HEK293 (cell line): ENCODE measurements around the gene GID4.

Source experiments
- CTCF ChIA-PET: fragments of 350-600 bp; formaldehyde crosslinking; extraction: SDS; loops from one replicate; lab custom pipeline; 2021; ENCODE audit warnings: antibody characterized with exemption; lab: Yijun Ruan, JAX
- POLR2A ChIA-PET: fragments of 300-600 bp; formaldehyde crosslinking; extraction: SDS; loops from one replicate; lab custom pipeline; 2020; ENCODE audit warnings: antibody characterized with exemption, inconsistent platforms; lab: Yijun Ruan, JAX
- H3K27ac ChIP-seq: fragments of 200-500 bp; sonication (Bioruptor generic); 2 replicates; pipeline ENCODE4 v1.5.1; 2014; ENCODE audit warnings: low read depth, low read length, control low read depth, inconsistent platforms; ENCODE audit errors: extremely low read depth
- H3K36me3 ChIP-seq, 2 experiments: fragments of 200-500 bp in 1 of 2; sonication (Bioruptor generic) in 1 of 2; 1 replicate in 1 of 2; 2 replicates in 1 of 2; pipeline ENCODE4 v1.5.1; 2014 to 2017; ENCODE audit warnings: inconsistent platforms in 2 of 2, low read length in 2 of 2; ENCODE audit not compliant: control insufficient read depth in 2 of 2, insufficient read depth in 1 of 2
- H3K4me1 ChIP-seq: fragments of 200-500 bp; sonication (Bioruptor generic); 2 replicates; pipeline ENCODE4 v1.5.1; 2014; ENCODE audit warnings: mild to moderate bottlenecking, low read length, inconsistent platforms; ENCODE audit not compliant: control insufficient read depth, insufficient read depth
- H3K4me3 ChIP-seq: 2 replicates; pipeline ENCODE4 v1.5.1; 2011; ENCODE audit warnings: low read depth, mild to moderate bottlenecking, control low read depth, low read length, moderate library complexity
- H3K9me3 ChIP-seq: fragments of 200-500 bp; sonication (Bioruptor generic); 2 replicates; pipeline ENCODE4 v1.5.1; 2014; ENCODE audit warnings: low read depth, low read length, inconsistent platforms; ENCODE audit not compliant: control insufficient read depth, insufficient read depth
- EGR2 ChIP-seq: fragments of 450-650 bp; formaldehyde crosslinking; IDR thresholded peaks from 2 replicates; pipeline ENCODE4 v1.5.1; 2016; ENCODE audit warnings: low read depth, missing biosample characterization, missing genetic modification characterization
- GFI1B ChIP-seq: fragments of 450-650 bp; formaldehyde crosslinking; IDR thresholded peaks from 2 replicates; pipeline ENCODE4 v1.5.1; 2016; ENCODE audit warnings: missing biosample characterization, missing genetic modification characterization
- GLI2 ChIP-seq: fragments of 450-650 bp; formaldehyde crosslinking; IDR thresholded peaks from 2 replicates; pipeline ENCODE4; 2017; ENCODE audit warnings: missing biosample characterization, missing genetic modification characterization, low read depth, borderline replicate concordance
- HOXC10 ChIP-seq: sonication (generic); formaldehyde crosslinking; IDR thresholded peaks from 2 replicates; pipeline ENCODE4 v1.8.1; 2023; ENCODE audit warnings: mild to moderate bottlenecking, missing genetic modification reagents
- KLF1 ChIP-seq: fragments of 450-650 bp; formaldehyde crosslinking; IDR thresholded peaks from 2 replicates; pipeline ENCODE4 v1.5.1; 2016; ENCODE audit warnings: missing biosample characterization, missing genetic modification characterization
- OSR2 ChIP-seq: fragments of 450-650 bp; formaldehyde crosslinking; IDR thresholded peaks from 2 replicates; pipeline ENCODE4 v1.5.1; 2016; ENCODE audit warnings: missing biosample characterization, missing genetic modification characterization
- SCRT2 ChIP-seq: fragments of 450-650 bp; formaldehyde crosslinking; IDR thresholded peaks from 2 replicates; pipeline ENCODE4 v1.5.1; 2016; ENCODE audit warnings: missing biosample characterization, missing genetic modification characterization
- TRIM28 ChIP-seq: IDR thresholded peaks from 2 replicates; pipeline ENCODE4 v1.6.1; 2011; ENCODE audit warnings: low read length, control low read depth, borderline replicate concordance
- ZBTB48 ChIP-seq: fragments of 450-650 bp; formaldehyde crosslinking; IDR thresholded peaks from 2 replicates; pipeline ENCODE4 v1.5.1; 2016; ENCODE audit warnings: missing biosample characterization, missing genetic modification characterization
- ZBTB7A ChIP-seq: fragments of 450-650 bp; formaldehyde crosslinking; IDR thresholded peaks from 2 replicates; pipeline ENCODE4 v1.5.1; 2016; ENCODE audit warnings: low read depth, missing biosample characterization, missing genetic modification characterization
- ZEB2 ChIP-seq: fragments of 450-650 bp; formaldehyde crosslinking; IDR thresholded peaks from 2 replicates; pipeline ENCODE4 v1.5.1; 2016; ENCODE audit warnings: missing biosample characterization, missing genetic modification characterization
- ZFP37 ChIP-seq: fragments of 450-650 bp; formaldehyde crosslinking; IDR thresholded peaks from 2 replicates; pipeline ENCODE4 v1.5.1; 2016; ENCODE audit warnings: missing biosample characterization, missing genetic modification characterization
- ZNF184 ChIP-seq: fragments of 450-650 bp; IDR thresholded peaks from 2 replicates; pipeline ENCODE4 v1.5.1; 2018; ENCODE audit warnings: missing biosample characterization, mild to moderate bottlenecking, missing genetic modification characterization
- ZNF248 ChIP-seq: fragments of 450-650 bp; formaldehyde crosslinking; IDR thresholded peaks from 2 replicates; pipeline ENCODE4 v1.5.1; 2017; ENCODE audit warnings: missing biosample characterization, missing genetic modification characterization
- ZNF350 ChIP-seq: fragments of 450-650 bp; formaldehyde crosslinking; IDR thresholded peaks from 2 replicates; pipeline ENCODE4 v1.5.0; 2017; ENCODE audit warnings: missing biosample characterization, mild to moderate bottlenecking, missing genetic modification characterization
- ZNF354C ChIP-seq: fragments of 450-650 bp; formaldehyde crosslinking; IDR thresholded peaks from 2 replicates; pipeline ENCODE4 v1.5.1; 2016; ENCODE audit warnings: missing biosample characterization, missing genetic modification characterization, low read depth, borderline replicate concordance
- ZNF473 ChIP-seq: fragments of 450-650 bp; formaldehyde crosslinking; IDR thresholded peaks from 2 replicates; pipeline ENCODE4 v1.5.1; 2017; ENCODE audit warnings: missing biosample characterization, missing genetic modification characterization
- ZNF513 ChIP-seq: fragments of 450-650 bp; IDR thresholded peaks from 2 replicates; pipeline ENCODE4 v1.5.1; 2018; ENCODE audit warnings: missing biosample characterization, missing genetic modification characterization
- ZNF529 ChIP-seq: fragments of 450-650 bp; formaldehyde crosslinking; IDR thresholded peaks from 2 replicates; pipeline ENCODE4 v1.5.1; 2017; ENCODE audit warnings: missing genetic modification characterization, missing biosample characterization; ENCODE audit not compliant: insufficient replicate concordance
- ZNF600 ChIP-seq: fragments of 450-650 bp; formaldehyde crosslinking; IDR thresholded peaks from 2 replicates; pipeline ENCODE4 v1.5.1; 2016; ENCODE audit warnings: missing biosample characterization, missing genetic modification characterization
- ZNF660 ChIP-seq: fragments of 450-650 bp; IDR thresholded peaks from 2 replicates; pipeline ENCODE4 v1.5.1; 2018; ENCODE audit warnings: missing biosample characterization, mild to moderate bottlenecking, missing genetic modification characterization
- ZNF701 ChIP-seq: fragments of 450-650 bp; formaldehyde crosslinking; IDR thresholded peaks from 2 replicates; pipeline ENCODE4 v1.5.1; 2016; ENCODE audit warnings: missing biosample characterization, missing genetic modification characterization
- ZNF792 ChIP-seq: fragments of 450-650 bp; formaldehyde crosslinking; IDR thresholded peaks from 2 replicates; pipeline ENCODE4 v1.5.1; 2016; ENCODE audit warnings: missing biosample characterization, missing genetic modification characterization
- TF ChIP-seq, protein P1 (sequence below): fragments of 450-650 bp; formaldehyde crosslinking; IDR thresholded peaks from 2 replicates; pipeline ENCODE4 v1.5.1; 2016; ENCODE audit warnings: missing biosample characterization, missing genetic modification characterization
- TF ChIP-seq, protein P2 (sequence below): fragments of 450-650 bp; formaldehyde crosslinking; IDR thresholded peaks from 2 replicates; pipeline ENCODE4; 2016; ENCODE audit warnings: missing biosample characterization, missing genetic modification characterization
- TF ChIP-seq, protein P3 (sequence below): fragments of 450-650 bp; formaldehyde crosslinking; IDR thresholded peaks from 2 replicates; pipeline ENCODE4 v1.5.1; 2017; ENCODE audit warnings: missing biosample characterization, missing genetic modification characterization
- TF ChIP-seq, protein P4 (sequence below): fragments of 450-650 bp; formaldehyde crosslinking; IDR thresholded peaks from 2 replicates; pipeline ENCODE4 v1.5.1; 2016; ENCODE audit warnings: missing biosample characterization, missing genetic modification characterization, borderline replicate concordance

Gene GID4

GRCh38 chr17:17989618-17990017 is 49.6 kb upstream of the GID4 start:
- H3K36me3 ChIP-seq, result no peaks in the 10 kb centered on the region
- TF ChIP-seq ZBTB48 (tag by site-specific recombination) (no peak), ZEB2 (tag by site-specific recombination) (no peak), ZNF701 (tag by site-specific recombination) (no peak), HOXC10 (CRISPR knock-in tag) (no peak), OSR2 (tag by site-specific recombination) (no peak), ZNF660 (tag by site-specific recombination) (no peak), ZNF354C (tag by site-specific recombination) (no peak), TRIM28 (no peak), SCRT2 (tag by site-specific recombination) (no peak)
- TF ChIP-seq, protein P1, sequence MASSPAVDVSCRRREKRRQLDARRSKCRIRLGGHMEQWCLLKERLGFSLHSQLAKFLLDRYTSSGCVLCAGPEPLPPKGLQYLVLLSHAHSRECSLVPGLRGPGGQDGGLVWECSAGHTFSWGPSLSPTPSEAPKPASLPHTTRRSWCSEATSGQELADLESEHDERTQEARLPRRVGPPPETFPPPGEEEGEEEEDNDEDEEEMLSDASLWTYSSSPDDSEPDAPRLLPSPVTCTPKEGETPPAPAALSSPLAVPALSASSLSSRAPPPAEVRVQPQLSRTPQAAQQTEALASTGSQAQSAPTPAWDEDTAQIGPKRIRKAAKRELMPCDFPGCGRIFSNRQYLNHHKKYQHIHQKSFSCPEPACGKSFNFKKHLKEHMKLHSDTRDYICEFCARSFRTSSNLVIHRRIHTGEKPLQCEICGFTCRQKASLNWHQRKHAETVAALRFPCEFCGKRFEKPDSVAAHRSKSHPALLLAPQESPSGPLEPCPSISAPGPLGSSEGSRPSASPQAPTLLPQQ, result no peak
- TF ChIP-seq, protein P2, sequence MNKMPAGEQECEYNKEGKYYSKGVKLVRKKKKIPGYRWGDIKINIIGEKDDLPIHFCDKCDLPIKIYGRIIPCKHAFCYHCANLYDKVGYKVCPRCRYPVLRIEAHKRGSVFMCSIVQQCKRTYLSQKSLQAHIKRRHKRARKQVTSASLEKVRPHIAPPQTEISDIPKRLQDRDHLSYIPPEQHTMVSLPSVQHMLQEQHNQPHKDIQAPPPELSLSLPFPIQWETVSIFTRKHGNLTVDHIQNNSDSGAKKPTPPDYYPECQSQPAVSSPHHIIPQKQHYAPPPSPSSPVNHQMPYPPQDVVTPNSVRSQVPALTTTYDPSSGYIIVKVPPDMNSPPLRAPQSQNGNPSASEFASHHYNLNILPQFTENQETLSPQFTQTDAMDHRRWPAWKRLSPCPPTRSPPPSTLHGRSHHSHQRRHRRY (tag by site-specific recombination), result no peak
- TF ChIP-seq, protein P3, sequence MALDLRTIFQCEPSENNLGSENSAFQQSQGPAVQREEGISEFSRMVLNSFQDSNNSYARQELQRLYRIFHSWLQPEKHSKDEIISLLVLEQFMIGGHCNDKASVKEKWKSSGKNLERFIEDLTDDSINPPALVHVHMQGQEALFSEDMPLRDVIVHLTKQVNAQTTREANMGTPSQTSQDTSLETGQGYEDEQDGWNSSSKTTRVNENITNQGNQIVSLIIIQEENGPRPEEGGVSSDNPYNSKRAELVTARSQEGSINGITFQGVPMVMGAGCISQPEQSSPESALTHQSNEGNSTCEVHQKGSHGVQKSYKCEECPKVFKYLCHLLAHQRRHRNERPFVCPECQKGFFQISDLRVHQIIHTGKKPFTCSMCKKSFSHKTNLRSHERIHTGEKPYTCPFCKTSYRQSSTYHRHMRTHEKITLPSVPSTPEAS (tag by site-specific recombination), result no peak
- TF ChIP-seq, all 188 proteins: peak for 0
- Histone ChIP-seq H3K27ac (no peak overlapping the region), H3K9me3 (no peaks in the 10 kb centered on the region), H3K4me1 (no peaks in the 10 kb centered on the region), H3K4me3 (no peak overlapping the region)
- CTCF ChIA-PET, result no interaction called here
- POLR2A ChIA-PET, result interaction anchor here (0.6 to 1.1 kb wide), 2 partner anchors 10 to 493 kb away, joined by 3 to 4 read pairs; partner anchors contain the start of gene RASD1

GRCh38 chr17:17990282-17990681 is 48.9 kb upstream of the GID4 start:
- TF ChIP-seq ZNF350 (tag by site-specific recombination) (no peak), TRIM28 (no peak), ZNF529 (tag by site-specific recombination) (no peak), ZNF600 (tag by site-specific recombination) (no peak), ZFP37 (tag by site-specific recombination) (no peak), EGR2 (tag by site-specific recombination) (no peak), KLF1 (no peak), ZNF513 (no peak), ZNF792 (tag by site-specific recombination) (no peak), GFI1B (tag by site-specific recombination) (no peak), ZNF473 (tag by site-specific recombination) (no peak), ZNF248 (tag by site-specific recombination) (no peak), ZNF184 (tag by site-specific recombination) (no peak), GLI2 (tag by site-specific recombination) (no peak), ZBTB7A (no peak), ZNF660 (tag by site-specific recombination) (no peak)
- TF ChIP-seq, protein P4, sequence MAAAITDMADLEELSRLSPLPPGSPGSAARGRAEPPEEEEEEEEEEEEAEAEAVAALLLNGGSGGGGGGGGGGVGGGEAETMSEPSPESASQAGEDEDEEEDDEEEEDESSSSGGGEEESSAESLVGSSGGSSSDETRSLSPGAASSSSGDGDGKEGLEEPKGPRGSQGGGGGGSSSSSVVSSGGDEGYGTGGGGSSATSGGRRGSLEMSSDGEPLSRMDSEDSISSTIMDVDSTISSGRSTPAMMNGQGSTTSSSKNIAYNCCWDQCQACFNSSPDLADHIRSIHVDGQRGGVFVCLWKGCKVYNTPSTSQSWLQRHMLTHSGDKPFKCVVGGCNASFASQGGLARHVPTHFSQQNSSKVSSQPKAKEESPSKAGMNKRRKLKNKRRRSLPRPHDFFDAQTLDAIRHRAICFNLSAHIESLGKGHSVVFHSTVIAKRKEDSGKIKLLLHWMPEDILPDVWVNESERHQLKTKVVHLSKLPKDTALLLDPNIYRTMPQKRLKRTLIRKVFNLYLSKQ (tag by site-specific recombination), result no peak
- Histone ChIP-seq H3K36me3 (no peaks in the 10 kb centered on the region), H3K9me3 (no peaks in the 10 kb centered on the region), H3K4me1 (no peaks in the 10 kb centered on the region), H3K4me3 (no peak overlapping the region), H3K27ac (no peak overlapping the region)
- CTCF ChIA-PET, result no interaction called here
- POLR2A ChIA-PET, result no interaction called here
